ENCODE results near the gene LRCH4. TPM values are rescaled to one million over a fixed set of nuclear protein-coding genes. Genes with fewer than 3 reads are reported as not detected.

Gene LRCH4
- total RNA-seq, 6 experiments from 2014 or later, result 19.5 to 39.1 (median 24.7) TPM

DNA sequence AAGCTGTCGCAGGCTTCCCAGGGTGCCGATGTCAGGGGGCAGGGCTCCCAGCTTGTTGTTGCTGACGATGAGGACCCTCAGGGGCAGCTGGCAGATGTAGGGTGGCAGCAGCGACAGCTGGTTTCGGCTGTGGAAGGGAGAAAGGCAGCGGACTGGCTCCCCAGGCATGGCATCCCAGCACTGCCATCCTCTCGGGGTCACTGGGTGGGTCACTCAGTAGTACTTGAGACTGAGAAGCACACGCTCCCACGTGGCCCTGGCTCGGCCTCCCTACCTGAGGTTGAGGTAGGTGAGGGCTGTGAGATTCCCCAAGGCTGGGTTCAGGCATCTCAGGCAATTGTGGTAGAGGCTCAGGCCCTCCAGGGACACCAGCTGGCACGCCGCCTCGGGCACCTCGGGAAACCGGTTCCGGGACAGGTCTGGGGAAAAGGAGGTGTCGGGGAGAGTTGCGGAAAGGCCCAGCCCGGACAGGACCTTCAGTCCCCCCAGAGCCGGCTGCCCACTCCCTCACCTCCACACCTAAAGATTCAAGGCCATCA is 3.8 kb downstream of the LRCH4 start:
- peaks cover 0 to 21% (median 6%) of the 10 kb centered on the region in 4 donors for H3K4me1 ChIP-seq
- ATAC-seq (no peak), DNase-seq (peak in 1 of 3 donors; percentile 54)
- no peaks in the 10 kb centered on the region for H3K9me3 ChIP-seq
- H3K27me3 ChIP-seq, result no peaks in the 10 kb centered on the region
- TF ChIP-seq POLR2A (IDR thresholded peaks at IDR 0.05), result no peak
- TF ChIP-seq, protein P1, sequence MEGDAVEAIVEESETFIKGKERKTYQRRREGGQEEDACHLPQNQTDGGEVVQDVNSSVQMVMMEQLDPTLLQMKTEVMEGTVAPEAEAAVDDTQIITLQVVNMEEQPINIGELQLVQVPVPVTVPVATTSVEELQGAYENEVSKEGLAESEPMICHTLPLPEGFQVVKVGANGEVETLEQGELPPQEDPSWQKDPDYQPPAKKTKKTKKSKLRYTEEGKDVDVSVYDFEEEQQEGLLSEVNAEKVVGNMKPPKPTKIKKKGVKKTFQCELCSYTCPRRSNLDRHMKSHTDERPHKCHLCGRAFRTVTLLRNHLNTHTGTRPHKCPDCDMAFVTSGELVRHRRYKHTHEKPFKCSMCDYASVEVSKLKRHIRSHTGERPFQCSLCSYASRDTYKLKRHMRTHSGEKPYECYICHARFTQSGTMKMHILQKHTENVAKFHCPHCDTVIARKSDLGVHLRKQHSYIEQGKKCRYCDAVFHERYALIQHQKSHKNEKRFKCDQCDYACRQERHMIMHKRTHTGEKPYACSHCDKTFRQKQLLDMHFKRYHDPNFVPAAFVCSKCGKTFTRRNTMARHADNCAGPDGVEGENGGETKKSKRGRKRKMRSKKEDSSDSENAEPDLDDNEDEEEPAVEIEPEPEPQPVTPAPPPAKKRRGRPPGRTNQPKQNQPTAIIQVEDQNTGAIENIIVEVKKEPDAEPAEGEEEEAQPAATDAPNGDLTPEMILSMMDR (IDR thresholded peaks at IDR 0.05), result no peak
- 93% methylated on average over 6 of the region's 20 CpGs for WGBS (ENCODE audit: insufficient coverage, low coverage, low lambda C conversion rate, missing lambda C conversion rate)
- no peak overlapping the region for H3K4me3 ChIP-seq
- intact Hi-C loops (cut with DNase I), result loop anchor here in 1 of 2 donors (10.0 kb wide), 1 partner anchor 93 kb away; the partner anchor contains the start of gene GNB2
- no peak overlapping the region for H3K27ac ChIP-seq
- H3K36me3 ChIP-seq, result peaks cover 0 to 45% (median 14%) of the 10 kb centered on the region in 4 donors

DNA sequence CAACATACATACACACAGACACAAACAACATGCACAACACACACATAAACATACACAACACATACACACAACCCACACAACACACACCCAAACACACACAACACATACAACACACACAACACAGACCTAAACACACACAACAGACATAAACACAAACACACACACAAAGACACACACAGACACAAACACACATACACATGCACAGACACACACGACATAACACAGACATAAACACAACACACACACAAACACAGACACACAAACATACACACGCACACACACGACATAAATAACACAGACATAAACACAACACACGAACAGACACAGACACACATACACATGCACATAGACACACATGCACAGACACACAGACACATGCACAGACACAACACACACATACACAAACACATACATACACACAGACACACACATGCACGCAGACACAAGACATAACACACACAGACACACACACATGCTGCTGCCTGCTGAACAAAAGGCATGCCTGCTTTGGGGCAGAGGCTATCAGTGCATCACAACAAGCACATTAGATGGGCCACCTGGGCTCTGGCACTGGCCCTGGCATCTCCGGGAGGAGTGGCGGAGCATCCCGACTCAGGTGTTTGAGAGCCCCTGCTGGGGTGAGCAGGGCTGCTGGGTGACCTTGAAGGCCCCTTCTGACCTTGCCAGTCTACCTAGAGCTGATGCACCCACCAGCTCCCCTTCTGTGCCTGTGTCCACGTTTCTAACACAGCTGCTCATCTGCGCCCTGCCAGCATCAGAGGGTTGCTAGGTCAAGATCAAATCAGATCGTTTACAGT is 5.3 kb downstream of the LRCH4 start:
- DNase-seq, result peak in 1 of 3 donors; percentile 43
- Histone ChIP-seq H3K4me1 (peaks cover 0 to 21% (median 5%) of the 10 kb centered on the region in 4 donors), H3K4me3 (no peak overlapping the region), H3K9me3 (no peaks in the 10 kb centered on the region), H3K36me3 (peaks cover 0 to 56% (median 16%) of the 10 kb centered on the region in 4 donors), H3K27me3 (no peaks in the 10 kb centered on the region), H3K27ac (no peak overlapping the region)
- TF ChIP-seq, protein P1 (IDR thresholded peaks at IDR 0.05), result no peak
- TF ChIP-seq POLR2A (IDR thresholded peaks at IDR 0.05), result no peak
- intact Hi-C loops (cut with DNase I), result loop anchor here in 1 of 2 donors (10.0 kb wide), 1 partner anchor 94 kb away; the partner anchor contains the start of gene GNB2
- WGBS (ENCODE audit: insufficient coverage, low coverage, low lambda C conversion rate, missing lambda C conversion rate), result 80% methylated on average over 5 of the region's 11 CpGs
- no peak for ATAC-seq

- Histone ChIP-seq H3K36me3 (peaks cover 0 to 66% (median 16%) of the 10 kb centered on the region in 4 donors), H3K9me3 (no peaks in the 10 kb centered on the region), H3K4me1 (peaks cover 0 to 14% (median 5%) of the 10 kb centered on the region in 4 donors), H3K27ac (no peak overlapping the region), H3K4me3 (no peak overlapping the region), H3K27me3 (no peaks in the 10 kb centered on the region)
- intact Hi-C loops (cut with DNase I), result no loop called here
- TF ChIP-seq POLR2A (IDR thresholded peaks at IDR 0.05), result no peak
- 80% methylated on average over 2 of the region's 28 CpGs for WGBS (ENCODE audit: insufficient coverage, low coverage, low lambda C conversion rate, missing lambda C conversion rate)
- no peak for ATAC-seq
- no peak for DNase-seq
Observed at GRCh38 chr7:100578246-100579183, 7.4 kb downstream of the LRCH4 start.

DNA sequence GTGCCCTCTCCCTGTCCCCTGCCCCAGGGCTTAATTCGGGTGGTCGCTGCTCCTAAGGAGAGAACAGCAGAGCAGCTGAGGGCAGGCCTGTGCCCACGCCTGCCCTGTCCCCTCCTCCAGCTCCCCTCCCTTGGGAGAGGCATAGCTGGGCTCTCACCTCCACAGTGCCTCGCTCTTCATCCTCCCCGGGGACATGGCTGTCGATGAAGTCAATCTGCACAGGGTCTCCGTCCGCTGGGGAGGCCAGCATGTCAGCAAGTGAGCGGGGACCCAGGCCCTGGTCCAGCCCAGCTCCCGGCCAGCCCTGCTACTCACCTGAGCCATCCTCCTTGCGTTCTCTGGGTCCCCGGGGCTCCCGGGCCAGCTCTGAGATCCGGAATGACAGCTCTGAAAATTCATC is 8.4 kb downstream of the LRCH4 start:
- Histone ChIP-seq H3K27ac (no peak overlapping the region), H3K9me3 (no peaks in the 10 kb centered on the region), H3K36me3 (peaks cover 0 to 66% (median 16%) of the 10 kb centered on the region in 4 donors), H3K4me3 (no peak overlapping the region), H3K4me1 (peaks cover 0 to 7% (median under 1%) of the 10 kb centered on the region in 4 donors), H3K27me3 (no peaks in the 10 kb centered on the region)
- WGBS (ENCODE audit: insufficient coverage, low coverage, low lambda C conversion rate, missing lambda C conversion rate), result 100% methylated on average over 1 of the region's 14 CpGs
- ATAC-seq, result no peak
- DNase-seq, result no peak
- intact Hi-C loops (cut with DNase I), result no loop called here
- TF ChIP-seq POLR2A (IDR thresholded peaks at IDR 0.05), result no peak
- TF ChIP-seq, protein P1 (IDR thresholded peaks at IDR 0.05), result no peak

Data from right lobe of liver (tissue), 6 donors.